Keratinocyte (primary cell): Measurements from ENCODE around the gene CYFIP1. TPM values are rescaled to one million over a fixed set of nuclear protein-coding genes. Genes with fewer than 3 reads are reported as not detected.

Experiments
- DNase-seq: peaks from one replicate; pipeline ENCODE4 v3.0.0-alpha.2; 2011; ENCODE audit warnings: low read depth, missing footprints, low spot score
- FAIRE-seq: peaks from 2 replicates; lab custom pipeline; 2011; peaks lifted over from hg19 to GRCh38; lab: Jason Lieb, UNC
- H2AFZ ChIP-seq: 2 replicates; pipeline ENCODE4 v1.6.0; 2012; ENCODE audit warnings: low read length, control low read depth, inconsistent platforms; ENCODE audit not compliant: control insufficient read depth
- H3K27ac ChIP-seq: 2 replicates; pipeline ENCODE4 v1.5.1; 2011; ENCODE audit warnings: low read length; ENCODE audit not compliant: control insufficient read depth, insufficient read depth
- H3K27me3 ChIP-seq: 3 replicates; pipeline ENCODE4 v1.6.0; 2011; ENCODE audit warnings: low read length; ENCODE audit not compliant: control insufficient read depth, insufficient read depth; ENCODE audit errors: extremely low read depth
- H3K36me3 ChIP-seq, 2 experiments: 2 replicates in 1 of 2; 3 replicates in 1 of 2; pipeline ENCODE4 v1.5.1; 2011; ENCODE audit warnings: low read length in 2 of 2, mild to moderate bottlenecking in 1 of 2; ENCODE audit not compliant: control insufficient read depth in 2 of 2, insufficient read depth in 2 of 2; ENCODE audit errors: extremely low read depth in 1 of 2
- H3K4me1 ChIP-seq: 3 replicates; pipeline ENCODE4 v1.5.1; 2011; ENCODE audit warnings: low read length; ENCODE audit not compliant: control insufficient read depth, insufficient read depth; ENCODE audit errors: extremely low read depth
- H3K4me2 ChIP-seq: 3 replicates; pipeline ENCODE4 v1.6.0; 2011; ENCODE audit warnings: low read depth, low read length; ENCODE audit not compliant: control insufficient read depth, insufficient read depth; ENCODE audit errors: extremely low read depth
- H3K4me3 ChIP-seq, 3 experiments: fragments of 200-600 bp in 1 of 3; sonication (generic) in 1 of 3; 2 replicates in 2 of 3; 3 replicates in 1 of 3; pipeline ENCODE4 v1.5.1; 2011 to 2016; ENCODE audit warnings: low read length in 3 of 3, mild to moderate bottlenecking in 3 of 3, control low read depth in 2 of 3, inconsistent platforms in 1 of 3, low read depth in 1 of 3, mixed read lengths in 1 of 3, mixed run types in 1 of 3, moderate library complexity in 1 of 3; ENCODE audit not compliant: control insufficient read depth in 2 of 3, insufficient read depth in 2 of 3; ENCODE audit errors: extremely low read depth in 1 of 3
- H3K79me2 ChIP-seq: 2 replicates; pipeline ENCODE4 v1.6.0; 2012; ENCODE audit warnings: low read length; ENCODE audit not compliant: control insufficient read depth, insufficient read depth
- H3K9ac ChIP-seq: 3 replicates; pipeline ENCODE4 v1.6.0; 2011; ENCODE audit warnings: low read length; ENCODE audit not compliant: control insufficient read depth, insufficient read depth; ENCODE audit errors: extremely low read depth
- H3K9me1 ChIP-seq: 3 replicates; pipeline ENCODE4 v1.6.0; 2011; ENCODE audit warnings: low read length; ENCODE audit not compliant: control insufficient read depth, insufficient read depth; ENCODE audit errors: extremely low read depth
- H3K9me3 ChIP-seq: 2 replicates; pipeline ENCODE4 v1.5.1; 2012; ENCODE audit warnings: low read depth, low read length; ENCODE audit not compliant: control insufficient read depth
- H4K20me1 ChIP-seq: 3 replicates; pipeline ENCODE4 v1.6.0; 2011; ENCODE audit warnings: low read length; ENCODE audit not compliant: control insufficient read depth, insufficient read depth; ENCODE audit errors: extremely low read depth
- CTCF ChIP-seq, 3 experiments: IDR thresholded peaks in 1 of 3; conservative IDR thresholded peaks in 1 of 3; optimal IDR thresholded peaks in 1 of 3; 2 replicates in 2 of 3; 3 replicates in 1 of 3; pipeline versions ENCODE3 to v1.5.1; 2011; ENCODE audit warnings: low read length in 3 of 3, mild to moderate bottlenecking in 3 of 3, moderate library complexity in 2 of 3, control low read depth in 1 of 3, inconsistent platforms in 1 of 3; ENCODE audit not compliant: insufficient read depth in 2 of 3; ENCODE audit errors: extremely low read depth in 1 of 3
- EZH2 ChIP-seq: IDR thresholded peaks from one replicate; pipeline ENCODE4 v1.6.1; 2012; ENCODE audit warnings: inconsistent platforms, mild to moderate bottlenecking, low read length, moderate library complexity
- dilution Hi-C: fragments of 300-500 bp; cut with MboI; formaldehyde crosslinking; loops from one replicate; pipeline ENCODE4 v1.7.0; 2020; ENCODE audit warnings: low sequenced_read_pairs; ENCODE audit not compliant: extremely low pct_ligation_motif_present
- polyA plus RNA-seq, 5 experiments: library from polyadenylated mRNA; depleted of rRNA in 3 of 5; stranded (reverse) in 3 of 5; stranded (forward) in 1 of 5; unstranded in 1 of 5; fragments of >200 nt; gene quantifications; 1 replicate in 1 of 5; 2 replicates in 3 of 5; 3 replicates in 1 of 5; pipeline versions ENCODE4 v1.2.1 to v1.2.3, GENCODE V29; 2011 to 2012; ENCODE audit warnings: missing spikeins in 2 of 5, low read depth in 1 of 5, low replicate concordance in 1 of 5

CYFIP1 gene
- polyA plus RNA-seq, 1 donor (not counting 4 experiments of a cell fraction or from before 2014, with no cell fraction given): 72.3 TPM

DNA sequence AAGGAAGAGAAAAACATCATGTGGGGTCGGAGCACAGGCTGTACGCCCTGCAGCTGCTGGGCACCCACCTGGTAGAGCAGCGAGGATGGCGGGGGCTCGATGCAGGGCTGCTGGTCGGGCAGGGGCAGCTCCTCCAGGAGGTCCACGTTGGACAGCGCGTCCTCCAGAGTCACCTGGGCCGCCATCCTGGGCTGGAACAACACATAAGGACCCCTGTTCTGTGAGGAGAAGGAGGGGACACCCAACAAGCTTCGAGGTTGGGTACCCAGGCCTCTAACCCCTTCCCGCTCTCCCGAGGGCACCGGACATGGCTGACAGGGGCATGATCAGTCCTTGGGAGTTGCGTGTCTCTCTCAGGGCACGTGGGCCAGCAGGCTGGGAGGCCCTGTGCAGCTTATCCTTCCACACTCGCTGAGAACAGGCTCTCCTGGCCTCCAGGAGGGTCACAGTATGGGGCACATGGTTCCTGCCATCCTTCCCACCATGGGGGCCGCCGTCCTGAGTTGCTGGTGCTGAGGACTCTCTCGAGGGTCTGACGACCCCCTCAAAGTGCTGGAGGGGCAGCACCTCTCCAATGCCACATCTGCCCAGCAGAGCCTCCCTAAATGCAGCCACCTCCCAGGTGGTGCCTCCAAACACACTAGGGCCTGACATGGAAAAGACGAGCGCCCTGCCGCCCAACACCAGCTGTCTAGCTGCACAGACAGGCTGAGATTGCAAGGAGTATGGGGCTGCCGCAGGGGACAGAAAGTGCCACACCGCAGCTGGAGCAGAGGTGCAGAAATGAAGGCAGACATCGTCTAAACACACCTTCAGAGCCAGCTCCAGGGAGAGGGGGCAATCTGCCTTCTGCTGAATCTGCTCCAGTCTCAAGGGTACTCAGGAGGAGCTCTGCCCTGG, 32.8 kb downstream of the CYFIP1 start:
- no peak for TF ChIP-seq EZH2
- H4K20me1 ChIP-seq: peaks cover 3% of the 10 kb centered on the region
- no peaks in the 10 kb centered on the region for H3K27me3 ChIP-seq
- dilution Hi-C loops: no loop called here
- H3K4me1 ChIP-seq: peaks cover 11% of the 10 kb centered on the region
- no peak overlapping the region for H3K4me2 ChIP-seq
- H3K79me2 ChIP-seq: peaks cover 58% of the 10 kb centered on the region
- no peak overlapping the region for H3K4me3 ChIP-seq
- no peaks in the 10 kb centered on the region for H3K9me3 ChIP-seq
- H3K9me1 ChIP-seq: no peaks in the 10 kb centered on the region
- H2AFZ ChIP-seq: no peak overlapping the region
- peaks cover 9 to 11% of the 10 kb centered on the region in 2 experiments for H3K36me3 ChIP-seq
- H3K9ac ChIP-seq: no peak overlapping the region
- H3K27ac ChIP-seq: no peak overlapping the region
- DNase-seq (no peak), FAIRE-seq (no peak)

DNA sequence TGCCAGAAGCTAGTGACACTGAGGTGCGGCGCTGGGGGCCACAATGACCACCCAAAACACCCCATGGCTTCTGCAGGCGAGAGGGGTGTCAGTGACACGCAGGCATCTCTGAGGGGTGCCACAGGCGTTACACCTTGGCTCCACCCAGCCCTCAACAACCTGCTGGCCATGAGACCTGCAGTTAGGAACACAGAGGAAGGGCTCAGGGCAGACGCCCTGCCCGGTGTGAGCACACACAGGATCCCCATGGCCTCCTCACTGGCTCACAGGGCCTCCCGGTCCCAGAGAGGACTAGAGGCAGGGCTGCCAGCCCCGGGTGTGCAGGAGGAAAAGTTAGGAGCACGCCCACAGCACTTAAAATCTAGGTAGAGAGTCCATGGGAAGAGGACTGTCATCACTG, 35.1 kb downstream of the CYFIP1 start:
- H3K9me1 ChIP-seq: no peaks in the 10 kb centered on the region
- FAIRE-seq (no peak), DNase-seq (no peak)
- no peak overlapping the region for H2AFZ ChIP-seq
- H3K79me2 ChIP-seq: peaks cover 39% of the 10 kb centered on the region
- TF ChIP-seq CTCF (optimal IDR thresholded peaks at IDR 0.05 in 1 of 3, IDR thresholded peaks at IDR 0.05 in 1 of 3, conservative IDR thresholded peaks at IDR 0.05 in 1 of 3; ENCODE audit: extremely low read depth in 1 of 3, insufficient read depth in 2 of 3, low read length in 3 of 3) (no peak), EZH2 (no peak)
- no peak overlapping the region for H3K27ac ChIP-seq
- H3K4me2 ChIP-seq: no peak overlapping the region
- H3K4me1 ChIP-seq: peaks cover 6% of the 10 kb centered on the region
- H3K4me3 ChIP-seq: no peak overlapping the region
- H3K9me3 ChIP-seq: no peaks in the 10 kb centered on the region
- no peak overlapping the region for H3K9ac ChIP-seq
- H4K20me1 ChIP-seq: peaks cover 7% of the 10 kb centered on the region
- H3K27me3 ChIP-seq: no peaks in the 10 kb centered on the region
- dilution Hi-C loops: no loop called here
- peaks cover 9 to 11% of the 10 kb centered on the region in 2 experiments for H3K36me3 ChIP-seq
